Measurements from ENCODE around the gene OSM. TPM values are rescaled to one million over a fixed set of nuclear protein-coding genes. Genes with fewer than 3 reads are reported as not detected.

Gene OSM
- total RNA-seq, 1 donor from 2014 or later = not detected

DNA sequence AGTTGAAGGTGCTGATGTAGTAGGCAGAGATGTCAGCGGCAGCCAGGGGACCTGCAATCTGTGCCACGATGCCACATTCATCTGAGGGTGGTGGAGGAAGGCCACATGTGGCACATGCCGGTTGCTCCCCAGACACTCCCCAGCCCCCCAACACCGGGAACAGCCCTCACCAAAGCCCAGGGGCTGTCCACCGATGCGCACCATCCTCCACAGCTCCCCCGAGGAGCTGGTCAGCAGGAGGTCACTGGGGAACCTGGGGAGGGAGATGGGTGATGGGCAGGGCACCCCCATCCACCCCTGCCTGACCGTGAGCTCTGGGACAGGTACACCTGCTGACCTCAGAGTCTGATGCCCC lies 19.2 kb upstream of the OSM start:
- no peak for DNase-seq
- Mint-ChIP-seq H3K27me3 (ENCODE audit: unreplicated experiment) (peaks cover 4% of the 10 kb centered on the region), H3K4me1 (ENCODE audit: low read depth, unreplicated experiment) (no peaks in the 10 kb centered on the region), H3K9me3 (ENCODE audit: unreplicated experiment) (peaks cover 2% of the 10 kb centered on the region), H3K4me3 (ENCODE audit: unreplicated experiment) (no peak overlapping the region), H3K27ac (ENCODE audit: unreplicated experiment) (no peak overlapping the region), H3K36me3 (ENCODE audit: unreplicated experiment) (no peaks in the 10 kb centered on the region)
- TF ChIP-seq, protein P1, sequence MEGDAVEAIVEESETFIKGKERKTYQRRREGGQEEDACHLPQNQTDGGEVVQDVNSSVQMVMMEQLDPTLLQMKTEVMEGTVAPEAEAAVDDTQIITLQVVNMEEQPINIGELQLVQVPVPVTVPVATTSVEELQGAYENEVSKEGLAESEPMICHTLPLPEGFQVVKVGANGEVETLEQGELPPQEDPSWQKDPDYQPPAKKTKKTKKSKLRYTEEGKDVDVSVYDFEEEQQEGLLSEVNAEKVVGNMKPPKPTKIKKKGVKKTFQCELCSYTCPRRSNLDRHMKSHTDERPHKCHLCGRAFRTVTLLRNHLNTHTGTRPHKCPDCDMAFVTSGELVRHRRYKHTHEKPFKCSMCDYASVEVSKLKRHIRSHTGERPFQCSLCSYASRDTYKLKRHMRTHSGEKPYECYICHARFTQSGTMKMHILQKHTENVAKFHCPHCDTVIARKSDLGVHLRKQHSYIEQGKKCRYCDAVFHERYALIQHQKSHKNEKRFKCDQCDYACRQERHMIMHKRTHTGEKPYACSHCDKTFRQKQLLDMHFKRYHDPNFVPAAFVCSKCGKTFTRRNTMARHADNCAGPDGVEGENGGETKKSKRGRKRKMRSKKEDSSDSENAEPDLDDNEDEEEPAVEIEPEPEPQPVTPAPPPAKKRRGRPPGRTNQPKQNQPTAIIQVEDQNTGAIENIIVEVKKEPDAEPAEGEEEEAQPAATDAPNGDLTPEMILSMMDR (IDR thresholded peaks at IDR 0.05; ENCODE audit: partially characterized antibody, unreplicated experiment) = no peak

DNA sequence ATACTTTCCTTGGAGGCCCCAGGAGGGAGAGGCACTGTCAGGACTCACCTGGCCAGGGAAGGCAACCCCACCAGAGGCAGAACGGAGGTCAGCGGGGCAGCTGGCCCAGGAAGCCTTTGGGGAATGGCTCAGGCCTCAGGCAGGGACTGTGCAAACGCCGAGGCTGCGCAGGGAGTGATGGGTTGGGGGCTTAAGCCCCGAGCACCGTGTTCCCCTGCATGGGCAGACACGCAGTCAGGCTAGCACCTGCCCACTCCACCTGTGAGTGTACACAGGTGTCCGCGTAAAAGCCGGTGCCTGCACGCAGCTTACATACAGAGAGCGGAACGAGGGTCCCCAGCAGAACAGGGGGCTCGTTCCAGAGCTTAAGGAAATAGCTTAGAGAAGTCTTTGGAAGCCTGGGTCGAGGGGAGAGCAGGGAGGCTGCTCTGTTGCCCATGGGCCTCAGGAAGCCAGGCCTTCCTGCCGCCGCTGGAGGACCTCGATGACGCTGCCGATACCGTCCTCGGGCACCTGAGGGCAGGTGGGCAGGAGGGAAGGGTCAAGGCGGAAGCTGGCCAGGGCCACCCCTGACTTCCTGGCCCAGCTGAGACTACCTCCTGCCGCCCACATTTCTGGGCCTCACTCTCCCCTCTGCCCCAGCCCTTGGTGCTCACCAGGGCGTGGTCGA lies 18.7 kb upstream of the OSM start:
- Mint-ChIP-seq H3K36me3 (ENCODE audit: unreplicated experiment) (no peaks in the 10 kb centered on the region), H3K4me1 (ENCODE audit: low read depth, unreplicated experiment) (no peaks in the 10 kb centered on the region), H3K9me3 (ENCODE audit: unreplicated experiment) (peaks cover 2% of the 10 kb centered on the region), H3K4me3 (ENCODE audit: unreplicated experiment) (no peak overlapping the region), H3K27me3 (ENCODE audit: unreplicated experiment) (peaks cover 4% of the 10 kb centered on the region), H3K27ac (ENCODE audit: unreplicated experiment) (no peak overlapping the region)
- TF ChIP-seq, protein P1 (IDR thresholded peaks at IDR 0.05; ENCODE audit: partially characterized antibody, unreplicated experiment) = no peak
- DNase-seq = no peak

DNA sequence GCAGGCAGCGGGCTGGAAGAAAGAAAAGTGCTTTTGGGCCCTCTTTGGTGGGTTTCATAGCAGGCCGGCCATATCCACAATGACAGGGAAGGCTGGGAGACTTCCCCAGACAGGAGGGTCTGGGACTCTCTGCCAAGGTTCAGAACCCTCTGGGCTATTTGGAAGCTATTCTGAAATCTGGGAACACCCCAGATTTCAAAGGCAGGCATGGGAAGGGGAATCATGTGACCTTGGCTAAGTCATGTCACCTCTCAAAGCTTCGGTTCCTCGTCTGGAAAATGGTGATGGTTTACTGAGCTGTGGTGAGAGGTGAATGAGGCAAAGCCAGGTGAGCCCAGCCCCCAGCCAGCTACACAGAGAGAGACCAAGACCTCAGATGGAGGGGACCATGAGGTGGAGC lies 18.0 kb upstream of the OSM start:
- Mint-ChIP-seq H3K4me1 (ENCODE audit: low read depth, unreplicated experiment) (no peaks in the 10 kb centered on the region), H3K36me3 (ENCODE audit: unreplicated experiment) (no peaks in the 10 kb centered on the region), H3K27me3 (ENCODE audit: unreplicated experiment) (peaks cover 4% of the 10 kb centered on the region), H3K9me3 (ENCODE audit: unreplicated experiment) (peaks cover 2% of the 10 kb centered on the region), H3K4me3 (ENCODE audit: unreplicated experiment) (no peak overlapping the region), H3K27ac (ENCODE audit: unreplicated experiment) (no peak overlapping the region)
- TF ChIP-seq, protein P1 (IDR thresholded peaks at IDR 0.05; ENCODE audit: partially characterized antibody, unreplicated experiment) = no peak
- no peak for DNase-seq

DNA sequence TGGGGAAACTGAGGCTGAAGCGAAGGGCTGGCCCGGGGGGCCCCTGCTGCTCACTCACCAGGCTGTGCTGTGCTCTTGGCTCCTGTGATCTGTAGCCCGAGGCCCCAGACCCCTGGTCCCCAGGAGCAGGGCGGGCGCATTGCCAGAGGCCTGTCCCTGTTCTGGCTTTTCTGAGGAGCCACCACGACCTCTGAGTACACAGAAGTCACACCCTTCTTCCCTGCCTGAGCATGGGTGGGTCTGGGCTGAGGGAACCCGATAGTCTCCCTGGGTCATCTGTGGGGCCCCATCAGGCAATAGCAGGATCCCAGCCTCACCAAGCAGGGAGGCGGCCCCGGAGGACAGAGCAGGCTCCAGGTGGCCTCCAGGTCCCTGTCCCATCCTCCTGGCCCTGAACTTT lies 17.5 kb upstream of the OSM start:
- DNase-seq = no peak
- no peak overlapping the region for H3K4me3 Mint-ChIP-seq (ENCODE audit: unreplicated experiment)
- H3K36me3 Mint-ChIP-seq (ENCODE audit: unreplicated experiment) = no peaks in the 10 kb centered on the region
- peaks cover 4% of the 10 kb centered on the region for H3K27me3 Mint-ChIP-seq (ENCODE audit: unreplicated experiment)
- H3K27ac Mint-ChIP-seq (ENCODE audit: unreplicated experiment) = no peak overlapping the region
- no peaks in the 10 kb centered on the region for H3K4me1 Mint-ChIP-seq (ENCODE audit: low read depth, unreplicated experiment)
- H3K9me3 Mint-ChIP-seq (ENCODE audit: unreplicated experiment) = peaks cover 2% of the 10 kb centered on the region
- TF ChIP-seq, protein P1 (IDR thresholded peaks at IDR 0.05; ENCODE audit: partially characterized antibody, unreplicated experiment) = no peak

DNA sequence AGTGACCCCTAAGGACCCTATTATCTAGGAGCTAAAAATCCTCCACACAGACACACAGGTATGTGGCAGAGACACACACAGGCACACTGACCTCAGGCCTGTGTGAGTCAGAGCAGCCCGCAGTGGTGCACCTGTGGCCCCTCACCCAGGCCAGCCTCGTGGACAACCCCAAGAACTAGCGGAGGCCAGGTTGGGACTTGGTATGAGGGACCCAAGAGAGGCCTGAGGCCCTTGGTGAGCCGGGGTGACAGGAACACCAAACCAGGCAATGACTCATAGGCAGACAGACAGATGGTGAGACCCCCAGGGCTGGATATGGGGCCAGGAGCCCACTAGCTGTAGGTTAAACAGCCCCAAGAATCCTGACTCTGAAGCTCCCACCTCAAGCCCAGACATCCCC lies 16.7 kb upstream of the OSM start:
- Mint-ChIP-seq H3K27me3 (ENCODE audit: unreplicated experiment) (peaks cover 4% of the 10 kb centered on the region), H3K4me1 (ENCODE audit: low read depth, unreplicated experiment) (no peaks in the 10 kb centered on the region), H3K4me3 (ENCODE audit: unreplicated experiment) (no peak overlapping the region), H3K27ac (ENCODE audit: unreplicated experiment) (no peak overlapping the region), H3K36me3 (ENCODE audit: unreplicated experiment) (no peaks in the 10 kb centered on the region), H3K9me3 (ENCODE audit: unreplicated experiment) (peaks cover 1% of the 10 kb centered on the region)
- TF ChIP-seq, protein P1 (IDR thresholded peaks at IDR 0.05; ENCODE audit: partially characterized antibody, unreplicated experiment) = no peak
- no peak for DNase-seq
